ENCODE data around the gene EXO5. TPM values are rescaled to one million over a fixed set of nuclear protein-coding genes. Genes with fewer than 3 reads are reported as not detected.
A peak's percentile ranks its signal among the peaks of the same experiment; 100 is the strongest.
"Not testable (repeated sequence)": the region's sequence is repeated elsewhere in the genome, so short reads cannot be mapped to it uniquely, and the experiment has no call there.

The EXO5 gene
- polyA plus RNA-seq, 2 of the 4 experiments (the other 2 are of a cell fraction) = 5.7 to 7.0 TPM

DNA sequence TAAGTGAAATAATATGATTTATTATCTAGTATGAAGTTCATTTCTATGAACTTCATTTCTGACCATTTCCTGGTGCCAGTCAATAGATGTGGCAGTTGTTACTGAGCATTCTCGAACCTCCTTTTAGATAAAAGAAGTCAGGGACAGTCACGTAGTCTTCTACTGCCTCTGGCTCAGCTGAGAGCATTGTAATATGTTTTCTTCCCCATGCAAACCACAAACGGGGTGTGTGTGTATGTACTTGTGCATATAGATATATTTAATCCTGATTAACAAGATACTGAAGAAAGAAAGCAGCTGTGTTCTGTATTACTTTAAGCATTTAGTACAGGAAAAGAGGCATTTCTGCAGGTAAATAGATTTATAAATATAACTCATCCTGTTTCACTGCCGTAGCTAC is 44.5 kb downstream of the EXO5 start:
- no peak overlapping the region for H3K4me2 ChIP-seq
- H3K4me1 ChIP-seq = no peaks in the 10 kb centered on the region
- TF ChIP-seq HOXB5 (CRISPR knock-in tag; IDR thresholded peaks at IDR 0.05) (no peak), FOXS1 (CRISPR knock-in tag; IDR thresholded peaks at IDR 0.05) (no peak), KDM5A (IDR thresholded peaks at IDR 0.05) (no peak), ZC3H11A (IDR thresholded peaks at IDR 0.05) (no peak), CHD2 (IDR thresholded peaks at IDR 0.05; ENCODE audit: low read length, partially characterized antibody) (no peak), FOSL2 (IDR thresholded peaks at IDR 0.05) (no peak), FOSL2 (CRISPR knock-in tag; IDR thresholded peaks at IDR 0.05) (no peak), JUN (IDR thresholded peaks at IDR 0.05) (no peak), RNF2 (IDR thresholded peaks at IDR 0.05; ENCODE audit: borderline replicate concordance, low read depth) (no peak), MYC (IDR thresholded peaks at IDR 0.05; ENCODE audit: borderline replicate concordance, low read length) (no peak), HMGXB4 (CRISPR knock-in tag; IDR thresholded peaks at IDR 0.05; ENCODE audit: borderline replicate concordance) (no peak), FOSB (CRISPR knock-in tag; IDR thresholded peaks at IDR 0.05) (no peak)
- no peak for ATAC-seq
- ChIA-PET POLR2A (no interaction called here), CTCF (no interaction called here)
- H3K4me3 ChIP-seq = no peak overlapping the region
- no peak overlapping the region for H3K27ac ChIP-seq
- DNase-seq (ENCODE audit: low read depth in 1 of 2, low spot score in 1 of 2) = no peak
- no peaks in the 10 kb centered on the region; the same call in 2 of the 3 replicates for H3K9me3 ChIP-seq
- 31% methylated on average over 4 of the region's 4 CpGs for WGBS (ENCODE audit: missing lambda C conversion rate)
- FAIRE-seq = no peak

DNA sequence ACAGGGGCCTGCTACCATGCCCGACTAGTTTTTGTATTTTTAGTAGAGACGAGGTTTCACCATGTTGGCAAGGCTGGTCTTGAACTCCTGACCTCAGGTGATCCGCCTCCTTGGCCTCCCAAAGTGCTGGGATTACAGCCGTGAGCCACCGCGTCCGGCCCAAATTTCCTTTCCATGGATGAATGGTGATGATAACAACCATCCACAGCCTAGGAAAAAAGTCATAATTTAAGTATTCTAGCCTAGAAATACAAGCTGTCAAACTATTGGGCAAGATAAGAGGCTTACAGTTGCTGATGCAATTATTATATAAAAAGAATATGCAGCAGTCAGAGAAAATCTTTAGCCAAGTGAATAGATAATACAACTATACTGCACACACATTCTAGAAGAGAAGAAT is 46.2 kb downstream of the EXO5 start:
- H3K4me2 ChIP-seq; CTCF ChIA-PET; FAIRE-seq; DNase-seq (ENCODE audit: low read depth in 1 of 2, low spot score in 1 of 2); H3K4me1 ChIP-seq; H3K27ac ChIP-seq; H3K9me3 ChIP-seq; POLR2A ChIA-PET; H3K4me3 ChIP-seq; ATAC-seq: not testable (repeated sequence)
- 58% methylated on average over 7 of the region's 7 CpGs for WGBS (ENCODE audit: missing lambda C conversion rate)

DNA sequence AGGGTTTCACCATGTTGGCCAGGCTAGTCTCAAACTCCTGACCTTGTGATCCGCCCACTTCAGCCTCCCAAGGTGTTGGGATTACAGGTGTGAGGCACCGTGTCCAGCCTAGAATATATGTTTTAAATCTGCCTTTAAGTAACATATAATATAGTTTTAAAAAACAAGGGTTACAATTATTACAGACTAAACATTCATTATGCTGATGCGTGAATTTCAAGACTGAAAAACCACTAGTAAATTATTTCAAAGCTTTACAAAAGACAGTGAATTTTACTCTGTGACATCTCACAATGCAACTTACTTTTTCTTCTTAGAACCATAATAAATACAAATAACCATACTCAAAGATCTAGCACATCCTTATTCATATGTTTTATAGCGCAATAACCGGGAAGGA is 47.6 kb downstream of the EXO5 start:
- CTCF ChIA-PET = interaction anchor here (1.1 kb wide), 1 partner anchor 218 kb away, joined by 3 read pairs; no protein-coding TSS in a partner anchor
- Histone ChIP-seq H3K4me3 (no peak overlapping the region), H3K4me1 (no peaks in the 10 kb centered on the region), H3K9me3 (no peaks in the 10 kb centered on the region), H3K27ac (no peak overlapping the region), H3K4me2 (no peak overlapping the region)
- DNase-seq (ENCODE audit: low read depth in 1 of 2, low spot score in 1 of 2) (no peak), ATAC-seq (no peak), FAIRE-seq (no peak)
- no peak for TF ChIP-seq EHMT2 (IDR thresholded peaks at IDR 0.05; ENCODE audit: low read depth)
- TF ChIP-seq MAFK (IDR thresholded peaks at IDR 0.05; ENCODE audit: partially characterized antibody) = peak; percentile 31
- 63% methylated on average over 5 of the region's 5 CpGs for WGBS (ENCODE audit: missing lambda C conversion rate)
- POLR2A ChIA-PET = no interaction called here

GRCh38 chr1:40558241-40558640 is 49.7 kb downstream of the EXO5 start:
- WGBS (ENCODE audit: missing lambda C conversion rate) = 0% methylated on average over 1 of the region's 1 CpG
- FAIRE-seq; H3K4me3 ChIP-seq; H3K4me2 ChIP-seq; CTCF ChIA-PET; H3K27ac ChIP-seq; ATAC-seq; H3K9me3 ChIP-seq; H3K4me1 ChIP-seq; DNase-seq (ENCODE audit: low read depth in 1 of 2, low spot score in 1 of 2): not testable (repeated sequence)
- POLR2A ChIA-PET = interaction anchor here (1.2 kb wide), 1 partner anchor 421 kb away, joined by 3 read pairs; the partner anchor contains the start of gene CTPS1

GRCh38 chr1:40562185-40562584 is 53.6 kb downstream of the EXO5 start:
- ATAC-seq (no peak), DNase-seq (ENCODE audit: low read depth in 1 of 2, low spot score in 1 of 2) (no peak), FAIRE-seq (no peak)
- Histone ChIP-seq H3K4me1 (no peaks in the 10 kb centered on the region), H3K9me3 (no peaks in the 10 kb centered on the region; the same call in 2 of the 3 replicates), H3K27ac (no peak overlapping the region), H3K4me3 (no peak overlapping the region), H3K4me2 (no peak overlapping the region)
- WGBS (ENCODE audit: missing lambda C conversion rate) = 18% methylated on average over 2 of the region's 2 CpGs
- TF ChIP-seq HES2 (IDR thresholded peaks at IDR 0.05) (no peak), ATOH8 (CRISPR knock-in tag; IDR thresholded peaks at IDR 0.05; ENCODE audit: low read depth) (no peak), GATA3 (IDR thresholded peaks at IDR 0.05; ENCODE audit: borderline replicate concordance) (no peak), EHF (CRISPR knock-in tag; IDR thresholded peaks at IDR 0.05) (no peak), HEYL (CRISPR knock-in tag; IDR thresholded peaks at IDR 0.05) (no peak), MAFK (IDR thresholded peaks at IDR 0.05; ENCODE audit: partially characterized antibody) (no peak), CEBPB (IDR thresholded peaks at IDR 0.05) (no peak), SMC3 (IDR thresholded peaks at IDR 0.05) (no peak)
- CTCF ChIA-PET = no interaction called here
- POLR2A ChIA-PET = no interaction called here
